Activated naive CD4-positive, alpha-beta T cell treated with anti-CD3 and anti-CD28 coated beads, Interleukin-2, amount 10 ng/mL, durations not matched to agents 7 days and 5 days (primary cell): ENCODE results near the gene PHF5A.

Experiments
- CTCF ChIA-PET: fragments of 350-600 bp; sonication (Branson Sonifier 250); formaldehyde crosslinking; loops from one replicate; lab custom pipeline; 2021; ENCODE audit warnings: antibody characterized with exemption; lab: Charles Lee
- DNase-seq: peaks from one replicate; pipeline ENCODE4 v3.0.0-alpha.2; 2020
- H3K27ac Mint-ChIP-seq: one replicate; pipeline ENCODE4 v1.8.0; 2021; ENCODE audit warnings: mild to moderate bottlenecking, moderate library complexity, mixed read lengths
- H3K27me3 Mint-ChIP-seq: one replicate; pipeline ENCODE4 v1.8.0; 2021; ENCODE audit warnings: mild to moderate bottlenecking, mixed read lengths
- H3K36me3 Mint-ChIP-seq: one replicate; pipeline ENCODE4 v1.8.0; 2021; ENCODE audit warnings: mixed read lengths
- H3K4me1 Mint-ChIP-seq: one replicate; pipeline ENCODE4 v1.8.0; 2021; ENCODE audit warnings: mixed read lengths
- H3K4me3 Mint-ChIP-seq: one replicate; pipeline ENCODE4 v1.8.0; 2021; ENCODE audit warnings: mild to moderate bottlenecking, moderate library complexity, mixed read lengths
- H3K9me3 Mint-ChIP-seq: one replicate; pipeline ENCODE4 v1.8.0; 2021; ENCODE audit warnings: mixed read lengths

The PHF5A gene

GRCh38 chr22:41501209-41501608, 32.7 kb upstream of the PHF5A start:
- Mint-ChIP-seq H3K36me3 (peaks cover 19% of the 10 kb centered on the region), H3K27ac (no peak overlapping the region), H3K9me3 (no peaks in the 10 kb centered on the region), H3K27me3 (no peaks in the 10 kb centered on the region), H3K4me1 (no peaks in the 10 kb centered on the region), H3K4me3 (no peak overlapping the region)
- peak; percentile 51 for DNase-seq
- CTCF ChIA-PET, result interaction anchor here (1.5 to 4.9 kb wide), 3 partner anchors 16 to 98 kb away, joined by 3 to 37 read pairs (median 4); no protein-coding TSS in a partner anchor

- H3K36me3 Mint-ChIP-seq, result peaks cover 16% of the 10 kb centered on the region
Observed at GRCh38 chr22:41500303-41500702, 31.8 kb upstream of the PHF5A start.

GRCh38 chr22:41499624-41500280, 31.3 kb upstream of the PHF5A start:
- no peaks in the 10 kb centered on the region for H3K9me3 Mint-ChIP-seq
- H3K4me3 Mint-ChIP-seq, result no peak overlapping the region
- peaks cover 14% of the 10 kb centered on the region for H3K36me3 Mint-ChIP-seq
- H3K4me1 Mint-ChIP-seq, result no peaks in the 10 kb centered on the region
- CTCF ChIA-PET, result interaction anchor here (0.9 to 4.9 kb wide), 2 partner anchors 27 to 97 kb away, joined by 3 to 37 read pairs; no protein-coding TSS in a partner anchor
- no peak overlapping the region for H3K27ac Mint-ChIP-seq
- DNase-seq, result no peak
- H3K27me3 Mint-ChIP-seq, result no peaks in the 10 kb centered on the region

More at GRCh38 chr22:41500303-41500702, 31.8 kb upstream of the PHF5A start:
- DNase-seq, result no peak
- Mint-ChIP-seq H3K27ac (no peak overlapping the region), H3K9me3 (no peaks in the 10 kb centered on the region), H3K4me1 (no peaks in the 10 kb centered on the region), H3K4me3 (no peak overlapping the region), H3K27me3 (no peaks in the 10 kb centered on the region)
- CTCF ChIA-PET, result interaction anchor here (1.5 to 4.9 kb wide), 3 partner anchors 17 to 97 kb away, joined by 3 to 37 read pairs (median 4); no protein-coding TSS in a partner anchor

GRCh38 chr22:41498303-41498835, 29.9 kb upstream of the PHF5A start:
- CTCF ChIA-PET, result interaction anchor here (4.9 kb wide), 1 partner anchor 95 kb away, joined by 37 read pairs; no protein-coding TSS in a partner anchor
- Mint-ChIP-seq H3K4me1 (no peaks in the 10 kb centered on the region), H3K4me3 (no peak overlapping the region), H3K27me3 (no peaks in the 10 kb centered on the region), H3K36me3 (peaks cover 11% of the 10 kb centered on the region), H3K9me3 (no peaks in the 10 kb centered on the region), H3K27ac (no peak overlapping the region)
- DNase-seq, result no peak

GRCh38 chr22:41491374-41492100, 23.0 kb upstream of the PHF5A start:
- H3K4me3 Mint-ChIP-seq, result no peak overlapping the region
- no peaks in the 10 kb centered on the region for H3K27me3 Mint-ChIP-seq
- DNase-seq, result no peak
- CTCF ChIA-PET, result interaction anchor here (1.1 kb wide), 1 partner anchor 10 kb away, joined by 4 read pairs; no protein-coding TSS in a partner anchor
- no peak overlapping the region for H3K27ac Mint-ChIP-seq
- H3K9me3 Mint-ChIP-seq, result no peaks in the 10 kb centered on the region
- H3K36me3 Mint-ChIP-seq, result no peaks in the 10 kb centered on the region
- peaks cover 4% of the 10 kb centered on the region for H3K4me1 Mint-ChIP-seq

GRCh38 chr22:41488596-41489385, 20.3 kb upstream of the PHF5A start:
- H3K4me1 Mint-ChIP-seq, result peaks cover 15% of the 10 kb centered on the region
- H3K36me3 Mint-ChIP-seq, result no peaks in the 10 kb centered on the region
- no peak for DNase-seq

GRCh38 chr22:41488076-41488475, 19.6 kb upstream of the PHF5A start:
- Mint-ChIP-seq H3K27ac (no peak overlapping the region), H3K4me1 (peaks cover 15% of the 10 kb centered on the region), H3K9me3 (no peaks in the 10 kb centered on the region), H3K27me3 (no peaks in the 10 kb centered on the region), H3K4me3 (no peak overlapping the region), H3K36me3 (no peaks in the 10 kb centered on the region)
- CTCF ChIA-PET, result no interaction called here
- DNase-seq, result no peak

More at GRCh38 chr22:41488596-41489385, 20.3 kb upstream of the PHF5A start:
- Mint-ChIP-seq H3K27ac (no peak overlapping the region), H3K27me3 (no peaks in the 10 kb centered on the region), H3K4me3 (no peak overlapping the region), H3K9me3 (no peaks in the 10 kb centered on the region)
- CTCF ChIA-PET, result no interaction called here

- no peaks in the 10 kb centered on the region for H3K9me3 Mint-ChIP-seq
- H3K27me3 Mint-ChIP-seq, result no peaks in the 10 kb centered on the region
- H3K4me3 Mint-ChIP-seq, result no peak overlapping the region
- H3K36me3 Mint-ChIP-seq, result no peaks in the 10 kb centered on the region
- no peak for DNase-seq
- CTCF ChIA-PET, result no interaction called here
- H3K27ac Mint-ChIP-seq, result no peak overlapping the region
- peaks cover 19% of the 10 kb centered on the region for H3K4me1 Mint-ChIP-seq
Observed at GRCh38 chr22:41487037-41487935, 18.8 kb upstream of the PHF5A start.

GRCh38 chr22:41485033-41485432, 16.5 kb upstream of the PHF5A start:
- no peaks in the 10 kb centered on the region for H3K9me3 Mint-ChIP-seq
- H3K27me3 Mint-ChIP-seq, result no peaks in the 10 kb centered on the region
- no peak overlapping the region for H3K4me3 Mint-ChIP-seq
- peaks cover 19% of the 10 kb centered on the region for H3K4me1 Mint-ChIP-seq
- no peak overlapping the region for H3K27ac Mint-ChIP-seq
- H3K36me3 Mint-ChIP-seq, result no peaks in the 10 kb centered on the region
- CTCF ChIA-PET, result no interaction called here
- DNase-seq, result no peak

GRCh38 chr22:41482319-41482935, 13.9 kb upstream of the PHF5A start:
- H3K36me3 Mint-ChIP-seq, result no peaks in the 10 kb centered on the region
- H3K9me3 Mint-ChIP-seq, result no peaks in the 10 kb centered on the region
- no peak overlapping the region for H3K27ac Mint-ChIP-seq
- CTCF ChIA-PET, result interaction anchor here (0.5 to 0.7 kb wide), 2 partner anchors 9 to 373 kb away, joined by 3 to 4 read pairs; no protein-coding TSS in a partner anchor
- no peak for DNase-seq
- H3K4me1 Mint-ChIP-seq, result peaks cover 19% of the 10 kb centered on the region
- no peaks in the 10 kb centered on the region for H3K27me3 Mint-ChIP-seq
- no peak overlapping the region for H3K4me3 Mint-ChIP-seq

GRCh38 chr22:41481925-41482318, 13.4 kb upstream of the PHF5A start:
- Mint-ChIP-seq H3K27me3 (no peaks in the 10 kb centered on the region), H3K4me3 (no peak overlapping the region), H3K27ac (no peak overlapping the region), H3K4me1 (peaks cover 15% of the 10 kb centered on the region), H3K9me3 (no peaks in the 10 kb centered on the region), H3K36me3 (no peaks in the 10 kb centered on the region)
- CTCF ChIA-PET, result interaction anchor here (0.5 to 0.7 kb wide), 2 partner anchors 10 to 373 kb away, joined by 3 to 4 read pairs; no protein-coding TSS in a partner anchor
- no peak for DNase-seq

- H3K9me3 Mint-ChIP-seq, result no peaks in the 10 kb centered on the region
- H3K27ac Mint-ChIP-seq, result no peak overlapping the region
- H3K36me3 Mint-ChIP-seq, result no peaks in the 10 kb centered on the region
- H3K4me3 Mint-ChIP-seq, result no peak overlapping the region
- no peaks in the 10 kb centered on the region for H3K27me3 Mint-ChIP-seq
- CTCF ChIA-PET, result interaction anchor here (1.0 kb wide), 1 partner anchor 74 kb away, joined by 3 read pairs; no protein-coding TSS in a partner anchor
- no peak for DNase-seq
- peaks cover 15% of the 10 kb centered on the region for H3K4me1 Mint-ChIP-seq
Observed at GRCh38 chr22:41481131-41481830, 12.8 kb upstream of the PHF5A start.
